Central memory CD4-positive, alpha-beta T cell (primary cell): ENCODE measurements around the gene SLC25A38.

Experiments used
- DNase-seq: peaks from one replicate; pipeline ENCODE4 v3.0.0; 2022

Gene SLC25A38

GRCh38 chr3:39435006-39435748, 52.0 kb downstream of the SLC25A38 start:
- DNase-seq, result no peak

GRCh38 chr3:39438880-39439279, 55.7 kb downstream of the SLC25A38 start:
- no peak for DNase-seq

GRCh38 chr3:39440316-39440715, 57.1 kb downstream of the SLC25A38 start:
- DNase-seq, result no peak

GRCh38 chr3:39443530-39443929, 60.4 kb downstream of the SLC25A38 start:
- DNase-seq, result no peak

- DNase-seq, result no peak
Observed at GRCh38 chr3:39445927-39446326, 62.8 kb downstream of the SLC25A38 start.

- no peak for DNase-seq
Observed at GRCh38 chr3:39446444-39446843, 63.3 kb downstream of the SLC25A38 start.
